HepG2 (cell line): ENCODE results near the gene SLIT1. TPM values are rescaled to one million over a fixed set of nuclear protein-coding genes. Genes with fewer than 3 reads are reported as not detected.

Experiments used
- ATAC-seq: fragments of 200-7000 bp; cut with Tn5 transposase; 3 replicates; pipeline ENCODE4 v1.9.1; 2020; ENCODE audit warnings: mild to moderate bottlenecking, moderate library complexity
- BruUV-seq: library from RNA; stranded (reverse); fragments of 400-500 nt; replicated peaks from 2 replicates; lab custom pipeline; 2021; lab: Mats Ljungman, UMichigan
- CTCF ChIA-PET: fragments of 300-600 bp; formaldehyde crosslinking; extraction: SDS; loops from one replicate; lab custom pipeline; 2021; ENCODE audit warnings: low total read pairs, inconsistent platforms, low intra/inter-chr PET ratio; lab: Yijun Ruan, JAX
- POLR2A ChIA-PET: fragments of 350-600 bp; sonication (Branson Sonifier 250); formaldehyde crosslinking; loops from one replicate; lab custom pipeline; 2020; ENCODE audit warnings: antibody characterized with exemption, inconsistent platforms; lab: Yijun Ruan, JAX
- DNase-seq: peaks from one replicate; pipeline ENCODE4 v3.0.0-alpha.2; 2015; ENCODE audit warnings: low spot score
- FAIRE-seq: peaks from 3 replicates; lab custom pipeline; 2011; peaks lifted over from hg19 to GRCh38; lab: Jason Lieb, UNC
- H2AFZ ChIP-seq: one replicate; pipeline ENCODE4 v1.6.1; 2011; ENCODE audit warnings: low read length, inconsistent platforms
- H3K27ac ChIP-seq: fragments of 300-600 bp; 3 replicates; pipeline ENCODE4 v1.8.0; 2011; ENCODE audit warnings: mixed run types, mild to moderate bottlenecking, mixed read lengths, low read length, inconsistent platforms; ENCODE audit not compliant: insufficient read depth; ENCODE audit errors: extremely low read length
- H3K27me3 ChIP-seq, 2 experiments: fragments of 200-600 bp in 1 of 2; 2 replicates in 1 of 2; 3 replicates in 1 of 2; pipeline versions ENCODE4 v1.6.0 to v1.8.0; 2011; ENCODE audit warnings: low read length in 2 of 2, mild to moderate bottlenecking in 2 of 2, moderate library complexity in 2 of 2, inconsistent platforms in 1 of 2; ENCODE audit not compliant: insufficient read depth in 2 of 2, control insufficient read depth in 1 of 2
- H3K36me3 ChIP-seq, 2 experiments: fragments of 200-600 bp in 1 of 2; replicated peaks in 1 of 2; 2 replicates in 1 of 2; 3 replicates in 1 of 2; pipeline versions ENCODE4 v1.5.1 to v1.8.0; 2011; ENCODE audit warnings: low read length in 2 of 2, inconsistent platforms in 1 of 2; ENCODE audit not compliant: insufficient read depth in 2 of 2, control insufficient read depth in 1 of 2
- H3K4me1 ChIP-seq: 2 replicates; pipeline ENCODE4 v1.5.1; 2012; ENCODE audit warnings: low read length, inconsistent platforms; ENCODE audit not compliant: insufficient read depth
- H3K4me2 ChIP-seq: 2 replicates; pipeline ENCODE4 v1.6.0; 2011; ENCODE audit warnings: low read depth, low read length, inconsistent platforms
- H3K4me3 ChIP-seq, 3 experiments: fragments of 200-600 bp in 1 of 3; sonication (generic), shearing (Covaris generic) in 1 of 3; replicated peaks in 1 of 3; 2 replicates each; pipeline ENCODE4 v1.5.1; 2011 to 2016; ENCODE audit warnings: low read length in 3 of 3, inconsistent platforms in 2 of 3, low read depth in 2 of 3, mild to moderate bottlenecking in 2 of 3, control low read depth in 1 of 3, mixed read lengths in 1 of 3; ENCODE audit not compliant: insufficient read depth in 1 of 3
- H3K79me2 ChIP-seq: one replicate; pipeline ENCODE4 v1.6.1; 2011; ENCODE audit warnings: low read length, inconsistent platforms; ENCODE audit not compliant: insufficient read depth
- H3K9ac ChIP-seq: 2 replicates; pipeline ENCODE4 v1.6.0; 2011; ENCODE audit warnings: mild to moderate bottlenecking, low read depth, low read length, inconsistent platforms; ENCODE audit not compliant: insufficient read depth
- H3K9me3 ChIP-seq: 2 replicates; pipeline ENCODE4 v1.5.1; 2012; ENCODE audit warnings: mild to moderate bottlenecking, low read length
- H4K20me1 ChIP-seq: 2 replicates; pipeline ENCODE4 v1.6.0; 2011; ENCODE audit warnings: inconsistent platforms, mild to moderate bottlenecking, low read length, moderate library complexity; ENCODE audit not compliant: insufficient read depth
- CREB3 ChIP-seq: sonication (generic); formaldehyde crosslinking; IDR thresholded peaks from 2 replicates; pipeline ENCODE4 v1.5.0; 2020; ENCODE audit warnings: missing genetic modification reagents
- HDAC1 ChIP-seq: sonication (generic); formaldehyde crosslinking; IDR thresholded peaks from 2 replicates; pipeline ENCODE4 v1.5.1; 2020; ENCODE audit warnings: mild to moderate bottlenecking, missing genetic modification reagents
- MXD3 ChIP-seq: IDR thresholded peaks from 2 replicates; pipeline ENCODE4 v1.6.1; 2016; ENCODE audit warnings: mild to moderate bottlenecking, missing biosample characterization, missing genetic modification reagents
- NFAT5 ChIP-seq: sonication (generic); formaldehyde crosslinking; IDR thresholded peaks from 2 replicates; pipeline ENCODE4 v1.4.0; 2020; ENCODE audit warnings: missing genetic modification reagents
- RAD21 ChIP-seq: fragments of 450-650 bp; formaldehyde crosslinking; IDR thresholded peaks from 2 replicates; pipeline ENCODE4 v1.5.0; 2020; ENCODE audit warnings: mild to moderate bottlenecking
- TFDP2 ChIP-seq: sonication (generic); formaldehyde crosslinking; IDR thresholded peaks from 2 replicates; pipeline ENCODE4 v1.4.0; 2020; ENCODE audit warnings: missing genetic modification reagents
- ZNF224 ChIP-seq: sonication (generic); formaldehyde crosslinking; IDR thresholded peaks from 2 replicates; pipeline ENCODE4 v1.5.0; 2020; ENCODE audit warnings: mild to moderate bottlenecking, missing genetic modification reagents
- ZNF431 ChIP-seq: sonication (generic); formaldehyde crosslinking; IDR thresholded peaks from 2 replicates; pipeline ENCODE4 v1.9.0; 2022; ENCODE audit warnings: missing genetic modification reagents, low read depth, mild to moderate bottlenecking, borderline replicate concordance
- ZNF660 ChIP-seq: sonication (generic); formaldehyde crosslinking; IDR thresholded peaks from 2 replicates; pipeline ENCODE4 v1.5.1; 2020; ENCODE audit warnings: mild to moderate bottlenecking, low read depth, missing genetic modification reagents, borderline replicate concordance
- WGBS: methylation state at CpG from one replicate; pipeline ENCODE4 v1.1.6; 2017; ENCODE audit warnings: low lambda C conversion rate; 5-methylcytosine and 5-hydroxymethylcytosine counted together
- in situ Hi-C: cut with HindIII; loops from 2 replicates; pipeline ENCODE4 v1.10.0; 2017; ENCODE audit warnings: low pct_unique_long_range_greater_than_20kb; ENCODE audit not compliant: extremely low pct_ligation_motif_present
- intact Hi-C: fragments of 100-400 bp; cut with micrococcal nuclease; formaldehyde crosslinking; loops from one replicate; pipeline ENCODE4 v1.10.0; 2022; ENCODE audit not compliant: unreplicated experiment
- polyA plus RNA-seq, 8 experiments: library from polyadenylated mRNA; depleted of rRNA in 3 of 8; stranded (reverse) in 7 of 8; unstranded in 1 of 8; fragments of >200 nt; fragmentation: Illumina TruSeq in 4 of 8; extraction: Trizol in 4 of 8; gene quantifications; 2 replicates each; pipeline versions ENCODE4 v1.2.1 to v1.2.3, GENCODE V29; 2011 to 2016; ENCODE audit warnings: low read depth in 4 of 8, missing spikeins in 1 of 8, mixed read lengths in 1 of 8; ENCODE audit not compliant: insufficient read depth in 1 of 8
- total RNA-seq, 5 experiments: library from RNA; depleted of rRNA; stranded (reverse); fragments of >200 nt; fragmentation: Illumina TruSeq; extraction: Trizol; gene quantifications; 2 replicates each; pipeline ENCODE4 v1.2.3, GENCODE V29; 2016; ENCODE audit warnings: low read depth in 1 of 5

SLIT1 gene
- total and polyA plus RNA-seq, 2 of the 13 experiments (the other 11 are each of a cell fraction or from before 2014, with no cell fraction given) = 0.09 to 0.33 TPM

- TF ChIP-seq NFAT5 (CRISPR knock-in tag) (no peak), HDAC1 (CRISPR knock-in tag) (no peak), RAD21 (CRISPR knock-in tag) (no peak), ZNF660 (CRISPR knock-in tag) (no peak), ZNF224 (no peak)
Observed at GRCh38 chr10:97030894-97031293, 154.9 kb downstream of the SLIT1 start (continued).

- H2AFZ ChIP-seq = no peak overlapping the region
- no peak overlapping the region for H3K9ac ChIP-seq
- peaks cover 22% of the 10 kb centered on the region for H3K4me1 ChIP-seq
- peaks cover 0 to 16% of the 10 kb centered on the region in 2 experiments; a peak in 2 of 5 replicates for H3K27me3 ChIP-seq
- no peaks in the 10 kb centered on the region for H4K20me1 ChIP-seq
- 4% methylated on average over 2 of the region's 3 CpGs for WGBS
- intact Hi-C loops (no loop called here), in situ Hi-C loops (no loop called here)
- DNase-seq (no peak), FAIRE-seq (no peak), ATAC-seq (no peak)
- POLR2A ChIA-PET = no interaction called here
- no peaks in the 10 kb centered on the region for H3K9me3 ChIP-seq
- H3K4me2 ChIP-seq = no peak overlapping the region
- no peak overlapping the region for H3K27ac ChIP-seq
- no peak overlapping the region for H3K4me3 ChIP-seq
- no peaks in the 10 kb centered on the region for H3K79me2 ChIP-seq
- CTCF ChIA-PET = no interaction called here
- BruUV-seq = no TSS peak
- H3K36me3 ChIP-seq = no peaks in the 10 kb centered on the region
- TF ChIP-seq MXD3 (CRISPR knock-in tag) (no peak), NFAT5 (CRISPR knock-in tag) (no peak), ZNF431 (CRISPR knock-in tag) (no peak), CREB3 (CRISPR knock-in tag) (no peak), TFDP2 (CRISPR knock-in tag) (no peak)
Observed at GRCh38 chr10:97029271-97029670, 156.5 kb downstream of the SLIT1 start.
